Left lung (tissue), 10 donors: ENCODE data around the gene ZNF362. TPM values are rescaled to one million over a fixed set of nuclear protein-coding genes. Genes with fewer than 3 reads are reported as not detected.
"Not testable (repeated sequence)": the region's sequence is repeated elsewhere in the genome, so short reads cannot be mapped to it uniquely, and the experiment has no call there.

ENCODE experiments used
- ATAC-seq: fragments of 200-7000 bp; cut with Tn5 transposase; one replicate; pipeline ENCODE4 v1.9.1; 2020; ENCODE audit warnings: moderate library complexity
- DNase-seq, 4 donors: peaks; one replicate each; pipeline ENCODE4 v3.0.0-alpha.2; 2013 to 2020
- H3K27ac ChIP-seq, 2 donors: fragments of 200-600 bp; sonication (generic) in 1 of 2; one replicate each; pipeline versions ENCODE4 v1.5.0 to v1.8.0; 2020 to 2021
- H3K27me3 ChIP-seq, 2 donors: fragments of 200-600 bp; sonication (generic) in 1 of 2; one replicate each; pipeline versions ENCODE4 v1.5.0 to v1.8.0; 2020 to 2021
- H3K36me3 ChIP-seq, 2 donors: fragments of 200-600 bp; sonication (generic) in 1 of 2; one replicate each; pipeline versions ENCODE4 v1.5.0 to v1.8.0; 2020 to 2021
- H3K4me1 ChIP-seq, 2 donors: fragments of 200-600 bp; one replicate each; pipeline ENCODE4 v1.8.0; 2021
- H3K4me3 ChIP-seq, 2 donors: fragments of 200-600 bp; sonication (generic) in 1 of 2; one replicate each; pipeline versions ENCODE4 v1.5.0 to v1.8.0; 2020 to 2021; ENCODE audit warnings: mild to moderate bottlenecking in 1 of 2
- H3K9me3 ChIP-seq, 2 donors: fragments of 200-600 bp; sonication (generic) in 1 of 2; one replicate each; pipeline versions ENCODE4 v1.5.0 to v1.8.0; 2020 to 2021
- CTCF ChIP-seq, 2 donors: fragments of 200-600 bp; sonication (generic) in 1 of 2; IDR thresholded peaks; one replicate each; pipeline versions ENCODE4 v1.5.0 to v1.8.0; 2021; ENCODE audit warnings: antibody characterized with exemption in 2 of 2
- intact Hi-C, 2 donors: fragments of 100-400 bp; cut with DNase I; formaldehyde crosslinking; loops; one replicate each; pipeline versions ENCODE4 v1.11.2 to v1.14.2; 2022
- polyA plus RNA-seq, 6 donors: library from polyadenylated mRNA; unstranded; fragments of 120-200 nt; gene quantifications; one replicate each; pipeline ENCODE4 v1.2.1, GENCODE V29; 2013; ENCODE audit not compliant: insufficient read length in 6 of 6
- total RNA-seq, 2 donors: library from RNA; stranded (reverse); fragmentation: NEBNext Ultra II Directional; extraction: Animal tissue kit (Norgen Biotek cat#: 25700); gene quantifications; one replicate each; pipeline ENCODE4 v1.2.1, GENCODE V29; 2021
- donor health status: DM: no; HTN: yes; CAD: no.
- donor health status: DM: no; HTN: no; CAD: no.

The ZNF362 gene
- total and polyA plus RNA-seq, 8 donors = 25.9 to 60.0 (median 52.0) TPM

- no peak overlapping the region for H3K4me3 ChIP-seq
- TF ChIP-seq CTCF (IDR thresholded peaks at IDR 0.05) = no peak
- H3K27ac ChIP-seq = no peak overlapping the region
- no peaks in the 10 kb centered on the region for H3K27me3 ChIP-seq
- intact Hi-C loops = no loop called here
- no peaks in the 10 kb centered on the region for H3K9me3 ChIP-seq
- H3K36me3 ChIP-seq = no peaks in the 10 kb centered on the region
- no peak for DNase-seq
- no peak for ATAC-seq
- H3K4me1 ChIP-seq = peaks cover 0 to 3% of the 10 kb centered on the region in 2 donors
Measured at GRCh38 chr1:33236498-33236897, 19.8 kb upstream of the ZNF362 start.

GRCh38 chr1:33237579-33237978 lies 18.7 kb upstream of the ZNF362 start:
- no peak for ATAC-seq
- Histone ChIP-seq H3K27me3 (no peaks in the 10 kb centered on the region), H3K9me3 (no peaks in the 10 kb centered on the region), H3K4me1 (peaks cover 0 to 3% of the 10 kb centered on the region in 2 donors), H3K4me3 (no peak overlapping the region), H3K36me3 (no peaks in the 10 kb centered on the region), H3K27ac (no peak overlapping the region)
- intact Hi-C loops = no loop called here
- no peak for DNase-seq
- TF ChIP-seq CTCF (IDR thresholded peaks at IDR 0.05) = no peak

GRCh38 chr1:33238194-33238724 lies 18.0 kb upstream of the ZNF362 start:
- H3K36me3 ChIP-seq, H3K27me3 ChIP-seq, H3K9me3 ChIP-seq, ATAC-seq, H3K27ac ChIP-seq, H3K4me1 ChIP-seq, DNase-seq, intact Hi-C loops, H3K4me3 ChIP-seq: not testable (repeated sequence)

GRCh38 chr1:33239410-33239809 lies 16.9 kb upstream of the ZNF362 start:
- intact Hi-C loops, H3K4me1 ChIP-seq, H3K27ac ChIP-seq, ATAC-seq, H3K4me3 ChIP-seq, H3K27me3 ChIP-seq, H3K9me3 ChIP-seq, DNase-seq, H3K36me3 ChIP-seq: not testable (repeated sequence)

GRCh38 chr1:33241866-33242265 lies 14.4 kb upstream of the ZNF362 start:
- no peaks in the 10 kb centered on the region for H3K27me3 ChIP-seq
- H3K4me1 ChIP-seq = no peaks in the 10 kb centered on the region
- no peaks in the 10 kb centered on the region for H3K9me3 ChIP-seq
- H3K4me3 ChIP-seq = no peak overlapping the region
- no peak for TF ChIP-seq CTCF (IDR thresholded peaks at IDR 0.05)
- intact Hi-C loops = no loop called here
- no peak overlapping the region for H3K27ac ChIP-seq
- H3K36me3 ChIP-seq = no peaks in the 10 kb centered on the region
- ATAC-seq (no peak), DNase-seq (no peak)

- no peaks in the 10 kb centered on the region for H3K36me3 ChIP-seq
- no peaks in the 10 kb centered on the region for H3K4me1 ChIP-seq
- no peak overlapping the region for H3K4me3 ChIP-seq
- H3K9me3 ChIP-seq = no peaks in the 10 kb centered on the region
- intact Hi-C loops = no loop called here
- no peak for ATAC-seq
- no peak for TF ChIP-seq CTCF (IDR thresholded peaks at IDR 0.05)
- H3K27me3 ChIP-seq = no peaks in the 10 kb centered on the region
- DNase-seq = no peak
- no peak overlapping the region for H3K27ac ChIP-seq
Measured at GRCh38 chr1:33242652-33243051, 13.6 kb upstream of the ZNF362 start.
